ENCODE measurements around the gene ZNF546.
"Not testable (repeated sequence)": the region's sequence is repeated elsewhere in the genome, so short reads cannot be mapped to it uniquely, and the experiment has no call there.

The ZNF546 gene

DNA sequence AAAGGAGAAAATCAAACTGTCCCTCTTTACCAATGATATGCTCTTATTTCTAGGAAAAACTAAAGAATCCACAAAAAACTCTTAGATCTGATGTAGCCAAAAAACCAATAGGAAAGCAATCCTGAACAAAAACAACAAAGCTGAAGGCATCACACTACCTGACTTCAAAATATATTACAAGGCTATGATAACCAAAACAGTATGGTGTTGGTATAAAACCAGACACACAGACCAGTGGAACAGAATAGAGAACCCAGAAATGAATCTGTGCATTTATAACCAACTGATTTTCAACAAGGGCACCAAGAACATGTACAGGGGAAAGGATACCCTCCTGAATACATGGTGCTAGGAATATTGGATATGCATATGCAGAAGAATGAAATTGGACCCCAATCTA lies 9.7 kb upstream of the ZNF546 start:
- DNase-seq = no peak

DNA sequence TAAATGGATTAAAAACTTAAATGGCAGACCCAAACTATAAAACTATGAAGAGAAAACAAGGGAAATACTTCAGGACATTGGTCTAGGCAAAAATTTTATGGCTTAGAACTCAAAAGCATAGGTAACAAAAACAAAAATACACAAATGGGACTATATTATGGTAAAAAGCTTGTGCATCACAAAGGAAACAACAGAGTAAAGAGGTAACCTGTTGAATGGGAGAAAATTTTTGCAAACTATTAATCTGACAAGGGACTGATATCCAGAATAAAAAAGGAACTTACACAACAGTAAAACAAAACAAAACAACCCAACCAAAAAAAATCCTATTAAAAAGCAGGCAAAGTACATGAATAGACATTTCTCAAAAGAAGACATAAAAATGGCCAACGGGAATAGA lies 9.3 kb upstream of the ZNF546 start:
- no peak for DNase-seq

DNA sequence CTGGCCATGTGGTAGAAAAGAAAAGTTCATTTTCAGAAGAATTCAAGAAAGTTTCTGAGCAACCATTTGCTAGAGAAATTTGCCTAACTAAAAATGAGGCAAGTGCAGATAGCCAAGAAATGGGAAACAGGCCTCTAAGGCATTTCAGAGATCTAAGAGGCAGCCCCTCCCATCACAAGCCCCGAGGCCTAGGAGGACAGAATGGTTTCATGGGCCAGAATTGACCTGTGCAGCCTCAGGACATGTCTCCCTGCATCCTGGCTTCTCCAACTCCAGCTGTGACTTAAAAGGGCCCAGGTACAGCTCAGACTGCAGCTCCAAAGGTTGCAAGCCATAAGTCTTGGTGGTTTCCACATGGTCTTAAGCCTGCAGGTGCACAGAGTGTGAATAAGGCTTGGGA lies 3.3 kb upstream of the ZNF546 start:
- no peak for DNase-seq

DNA sequence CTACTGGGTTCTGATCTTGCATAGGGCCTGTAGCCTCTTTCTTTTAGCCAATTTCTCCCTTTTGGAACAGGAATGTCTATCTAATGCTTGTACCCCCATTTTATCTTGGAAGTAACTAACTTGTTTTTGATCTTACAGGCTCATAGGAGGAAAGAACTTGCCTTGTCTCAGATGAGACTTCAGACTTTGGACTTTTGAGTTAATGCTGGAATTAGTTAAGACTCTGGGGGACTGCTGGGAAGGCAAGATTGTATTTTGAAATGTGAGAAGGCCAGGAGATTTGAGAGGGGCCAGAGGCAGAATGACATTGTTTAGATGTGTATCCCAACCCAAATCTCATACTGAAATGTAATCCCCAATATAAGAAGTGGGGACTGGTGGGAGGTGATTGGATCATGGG lies 2.5 kb upstream of the ZNF546 start:
- no peak for DNase-seq

DNA sequence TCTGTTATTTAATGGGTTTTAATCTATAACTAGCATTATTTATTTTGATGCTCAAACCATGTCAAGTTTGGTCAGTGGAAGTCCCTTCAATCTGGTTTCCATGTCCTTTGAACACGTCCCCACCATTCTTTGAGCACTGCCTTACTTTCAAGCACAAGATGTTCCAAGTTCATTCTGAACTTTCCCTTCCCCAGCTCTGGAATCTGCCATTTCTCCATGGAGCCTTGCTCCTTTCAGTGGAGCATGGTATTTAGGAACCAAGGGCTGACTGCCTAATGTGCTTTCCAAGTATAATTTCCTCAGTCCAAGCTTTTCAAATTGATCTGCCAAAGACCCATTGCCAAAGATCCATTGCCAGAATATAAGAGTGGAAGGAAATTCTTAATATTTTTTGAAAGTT lies 1.1 kb upstream of the ZNF546 start:
- DNase-seq = no peak

DNA sequence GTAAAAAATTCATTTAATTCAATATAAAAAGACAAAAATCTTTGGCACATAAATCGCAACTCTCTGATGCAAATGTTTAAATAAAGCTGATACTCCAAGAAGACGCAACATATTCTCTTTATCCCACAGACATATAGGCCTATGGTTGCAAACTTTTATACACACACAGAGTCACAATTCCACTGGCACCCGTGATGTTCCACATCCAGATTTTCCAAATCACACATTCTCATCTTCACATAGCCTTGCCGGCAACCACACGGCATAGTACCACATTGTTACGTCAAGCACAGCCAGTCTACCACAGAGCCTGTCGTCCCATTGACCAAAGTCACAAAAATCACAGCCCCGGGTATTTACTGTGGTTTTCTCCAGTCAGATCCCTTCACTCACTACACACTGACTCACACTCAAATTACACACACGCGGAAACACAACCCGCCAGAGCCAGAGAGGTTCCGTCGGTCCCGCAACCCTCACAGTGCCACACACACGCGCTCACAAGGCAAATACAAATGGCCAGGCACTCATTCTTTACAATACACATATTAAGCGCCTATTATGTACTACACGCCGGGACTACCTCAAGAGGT lies 546 bp upstream of the ZNF546 start:
- DNase-seq = no peak

DNA sequence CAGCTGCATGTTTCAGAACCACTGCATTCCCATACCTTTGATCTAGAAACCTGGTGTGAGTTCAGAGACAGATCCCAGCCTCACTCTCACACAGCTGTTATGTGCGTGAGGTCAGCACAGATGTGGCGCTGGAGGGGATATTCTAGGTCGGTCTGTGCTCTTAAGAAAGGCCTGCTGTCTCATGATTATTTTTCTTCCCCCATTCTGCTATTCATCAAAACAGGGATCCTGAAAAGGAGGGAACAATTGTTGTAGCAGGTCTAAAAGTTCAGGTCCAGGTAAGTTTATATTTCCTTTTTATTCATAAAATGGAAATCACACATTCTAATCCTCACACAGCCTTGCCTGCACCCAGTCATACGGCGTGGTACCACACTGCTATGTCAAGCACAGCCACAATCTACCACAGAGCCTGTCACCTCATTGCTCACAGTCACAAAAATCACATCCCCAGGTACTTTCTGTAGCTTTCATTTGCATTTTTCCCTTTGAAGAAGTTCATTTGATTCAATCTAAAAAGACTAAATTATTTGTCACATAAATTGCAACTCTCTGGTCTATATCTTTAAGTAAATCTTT lies 867 bp downstream of the ZNF546 start:
- DNase-seq = no peak

DNA sequence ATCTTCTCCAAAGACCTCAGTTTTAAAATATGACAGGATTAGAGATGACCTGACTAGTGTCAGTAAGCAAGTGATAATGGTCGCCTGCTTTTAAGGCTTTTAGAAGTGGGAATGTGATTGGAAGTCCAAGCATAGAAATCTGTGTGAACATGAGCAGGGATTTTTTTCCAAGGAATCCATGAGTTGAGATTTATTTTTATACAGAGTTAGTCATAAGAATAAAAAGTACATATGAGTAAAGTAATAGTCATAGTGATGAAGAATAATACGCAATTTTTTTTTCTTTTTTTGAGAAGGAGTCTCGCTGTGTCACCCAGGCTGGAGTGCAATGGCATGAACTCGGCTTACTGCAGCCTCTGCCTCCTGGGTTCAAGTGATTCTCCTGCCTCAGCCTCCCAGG lies 1.6 kb downstream of the ZNF546 start:
- DNase-seq = no peak

DNA sequence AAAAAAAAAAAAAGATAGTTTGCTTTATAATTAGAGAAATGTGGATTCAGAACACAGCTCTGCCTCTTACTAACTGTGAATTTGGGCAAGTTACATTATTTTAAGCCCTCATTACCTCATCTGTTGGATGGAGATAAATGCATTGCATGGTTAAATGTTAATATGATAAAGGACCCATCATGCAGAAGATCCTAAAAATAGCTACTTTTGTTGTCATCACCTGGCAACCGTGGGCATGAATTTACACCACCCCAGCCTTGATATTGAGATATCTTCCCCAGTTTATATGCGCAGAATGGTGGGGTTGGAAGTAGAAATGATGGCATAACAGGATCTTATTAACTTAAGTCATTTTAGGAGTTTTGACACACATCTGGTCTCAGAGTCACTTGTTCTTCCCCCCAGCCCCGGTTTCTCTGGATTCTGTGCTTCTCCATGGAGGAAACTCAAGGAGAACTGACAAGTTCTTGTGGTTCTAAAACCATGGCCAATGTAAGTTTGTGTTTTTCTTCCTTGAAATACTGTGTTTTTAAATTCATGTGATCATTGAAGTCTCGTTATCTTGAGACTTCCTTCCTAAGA lies 8.9 kb downstream of the ZNF546 start:
- DNase-seq = no peak

DNA sequence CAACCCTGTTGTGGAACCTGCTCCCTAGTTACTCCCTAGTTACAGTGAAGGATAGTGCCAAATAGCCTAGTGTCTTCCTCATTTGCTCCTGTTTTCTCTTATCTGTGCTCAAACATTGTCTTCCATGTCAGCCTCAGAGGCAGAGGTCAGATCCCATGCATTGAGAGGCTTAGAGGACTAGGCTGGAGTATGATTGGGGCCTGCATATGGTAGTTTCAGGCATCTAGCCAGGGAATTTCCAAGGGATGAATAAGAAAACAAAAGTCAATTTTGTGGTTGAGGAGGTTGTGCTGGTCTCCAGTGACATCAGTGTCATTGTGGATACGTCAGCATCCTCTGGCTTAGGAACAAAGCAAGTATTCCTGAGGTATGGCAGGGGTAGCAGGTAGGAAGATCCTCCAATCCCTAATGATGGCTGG lies 9.4 kb downstream of the ZNF546 start:
- no peak for DNase-seq

DNA sequence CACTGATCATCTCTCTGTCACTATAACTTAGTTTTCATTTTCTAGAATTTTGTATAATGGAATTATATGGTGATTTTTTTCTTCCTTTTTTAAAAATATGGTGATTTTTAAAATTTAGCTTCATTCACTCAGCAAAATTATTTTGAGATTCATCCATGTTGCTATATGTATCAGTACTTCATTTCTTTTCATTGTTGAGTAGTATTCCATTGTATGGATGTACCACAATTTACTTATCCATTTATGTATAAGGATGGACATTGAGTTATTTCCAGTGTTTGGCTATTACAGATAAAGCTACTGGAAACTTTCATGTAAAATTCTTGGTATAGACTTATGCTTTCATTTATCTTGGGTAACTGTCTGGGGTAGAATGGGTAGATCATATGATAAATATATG lies 12.8 kb downstream of the ZNF546 start:
- no peak for DNase-seq

DNA sequence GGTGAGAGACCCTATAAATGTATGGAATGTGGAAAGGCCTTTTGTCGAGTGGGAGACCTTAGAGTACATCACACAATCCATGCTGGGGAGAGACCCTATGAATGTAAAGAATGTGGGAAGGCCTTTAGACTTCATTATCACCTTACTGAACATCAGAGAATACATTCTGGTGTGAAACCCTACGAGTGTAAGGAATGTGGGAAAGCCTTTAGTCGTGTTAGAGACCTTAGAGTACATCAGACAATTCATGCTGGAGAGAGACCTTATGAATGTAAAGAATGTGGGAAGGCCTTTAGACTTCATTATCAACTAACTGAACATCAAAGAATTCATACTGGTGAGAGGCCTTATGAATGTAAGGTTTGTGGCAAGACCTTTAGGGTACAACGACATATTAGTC lies 17.1 kb downstream of the ZNF546 start:
- DNase-seq = no peak

DNA sequence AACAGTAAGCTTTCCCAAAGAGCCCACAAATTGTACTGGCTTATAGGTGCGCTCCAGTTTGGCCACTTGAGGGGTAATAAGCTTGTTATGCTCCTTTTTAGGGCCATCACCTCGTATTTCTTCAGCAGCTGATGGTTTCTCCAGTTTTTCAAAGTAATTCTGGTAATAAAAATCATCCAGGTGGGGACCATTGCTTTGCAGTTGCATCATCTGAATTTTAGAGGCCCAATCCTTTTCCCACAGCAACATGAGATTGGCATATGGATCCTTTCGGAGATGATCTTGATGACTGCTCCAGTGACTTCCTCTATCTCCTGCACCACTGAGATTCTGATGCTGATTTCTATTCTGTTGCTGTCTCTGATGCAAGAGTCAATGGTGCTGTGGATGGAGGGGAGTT lies 27.1 kb downstream of the ZNF546 start:
- no peak for DNase-seq

DNA sequence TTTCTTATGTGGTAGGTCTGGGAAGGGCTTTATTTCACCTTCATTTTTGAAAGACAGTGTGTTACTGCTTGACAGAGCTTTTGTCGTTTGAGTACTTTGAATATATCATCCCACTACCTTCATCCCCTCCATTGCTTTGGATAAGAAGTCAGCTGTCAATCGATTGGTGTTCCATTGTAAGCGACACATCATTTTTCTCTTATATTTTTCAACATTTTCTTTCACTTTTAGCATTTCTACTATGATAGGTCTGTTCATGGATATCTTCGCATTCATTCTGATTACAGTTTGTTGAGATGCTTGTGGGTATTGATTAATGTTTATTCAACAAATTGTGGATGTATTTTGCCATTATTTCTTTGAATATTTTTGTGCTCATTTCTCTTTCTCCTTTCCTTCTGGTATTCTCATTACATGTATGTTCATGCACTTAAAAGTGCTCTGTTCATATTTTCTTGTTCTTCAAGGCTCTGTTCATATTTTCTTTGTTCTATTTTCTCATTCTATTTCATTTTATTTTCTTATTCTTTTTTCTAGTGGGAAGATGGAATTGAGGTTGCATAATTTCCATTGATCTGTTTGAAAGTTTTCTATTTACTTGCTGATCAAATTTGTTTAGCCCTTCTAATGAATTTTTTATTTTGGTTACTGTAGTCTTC lies 29.2 kb downstream of the ZNF546 start:
- no peak for DNase-seq

DNA sequence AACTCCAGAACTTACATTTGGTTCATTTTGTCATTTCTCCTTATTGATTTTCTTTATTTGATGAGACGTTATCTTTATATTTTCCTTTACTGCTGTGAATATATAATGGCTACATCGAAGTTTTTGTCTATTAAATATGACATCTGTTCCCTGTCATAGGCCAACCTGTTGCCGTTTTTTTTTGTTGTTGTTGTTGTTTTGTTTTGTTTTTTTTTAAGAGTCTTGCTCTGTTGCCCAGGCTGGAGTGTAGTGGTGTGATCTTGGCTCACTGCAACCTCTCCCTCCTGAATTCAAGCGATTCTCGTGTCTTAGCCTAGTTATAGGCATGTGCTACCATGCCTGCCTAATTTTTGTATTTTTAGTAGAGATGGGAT lies 29.7 kb downstream of the ZNF546 start:
- no peak for DNase-seq

DNA sequence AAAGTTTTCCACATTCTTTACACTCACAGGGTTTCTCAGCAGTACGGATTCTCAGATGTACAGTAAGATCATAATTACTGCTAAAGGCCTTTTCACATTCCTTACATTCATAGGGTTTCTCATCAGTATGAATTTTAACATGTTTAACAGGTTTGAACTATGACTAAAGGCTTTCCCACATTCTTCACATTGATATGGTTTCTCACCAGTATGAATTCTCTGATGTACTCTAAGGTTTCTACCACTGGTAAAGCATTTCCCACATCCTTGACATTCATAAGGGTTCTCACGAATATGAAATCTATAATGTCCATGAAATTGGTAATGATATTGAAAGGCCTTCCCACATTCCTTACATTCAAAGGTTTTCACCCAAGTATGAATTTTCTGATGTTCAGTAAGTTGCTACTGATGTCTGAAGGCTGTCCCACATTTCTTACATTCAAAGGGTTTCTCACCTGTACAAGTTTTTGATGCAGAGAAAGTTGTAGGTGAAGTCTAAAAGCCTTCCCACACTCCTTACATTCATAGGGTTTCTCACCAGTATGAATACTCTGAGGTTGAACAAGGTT lies 37.2 kb downstream of the ZNF546 start:
- DNase-seq = no peak

DNA sequence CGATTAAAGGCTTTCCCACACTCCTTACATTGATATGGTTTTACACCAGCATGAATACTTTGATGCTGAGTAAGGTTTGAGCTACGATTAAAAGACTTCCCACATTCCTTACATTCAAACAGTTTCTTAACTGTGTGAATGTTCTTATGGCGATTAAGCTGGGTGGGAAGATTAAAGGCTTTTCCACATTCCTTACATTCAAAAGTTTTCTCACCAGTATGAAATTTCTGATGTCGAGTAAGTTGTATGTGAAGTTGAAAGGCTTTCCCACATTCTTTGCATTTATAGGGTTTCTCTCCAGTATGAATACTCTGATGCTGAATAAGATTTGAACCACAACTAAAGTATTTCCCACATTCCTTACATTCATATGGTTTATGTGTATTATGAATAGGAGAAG lies 39.1 kb downstream of the ZNF546 start:
- no peak for DNase-seq

DNA sequence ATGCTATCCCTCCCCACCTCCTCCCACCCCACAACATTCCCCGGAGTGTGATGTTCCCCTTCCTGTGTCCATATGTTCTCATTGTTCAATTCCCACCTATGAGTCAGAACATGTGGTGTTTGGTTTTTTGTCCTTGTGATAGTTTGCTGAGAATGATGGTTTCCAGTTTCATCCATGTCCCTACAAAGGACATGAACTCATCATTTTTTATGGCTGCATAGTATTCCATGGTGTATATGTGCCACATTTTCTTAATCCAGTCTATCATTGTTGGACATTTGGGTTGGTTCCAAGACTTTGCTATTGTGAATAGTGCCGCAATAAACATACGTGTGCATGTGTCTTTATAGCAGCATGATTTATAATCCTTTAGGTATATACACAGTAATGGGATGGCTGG lies 41.2 kb downstream of the ZNF546 start:
- DNase-seq = not testable (repeated sequence)

DNA sequence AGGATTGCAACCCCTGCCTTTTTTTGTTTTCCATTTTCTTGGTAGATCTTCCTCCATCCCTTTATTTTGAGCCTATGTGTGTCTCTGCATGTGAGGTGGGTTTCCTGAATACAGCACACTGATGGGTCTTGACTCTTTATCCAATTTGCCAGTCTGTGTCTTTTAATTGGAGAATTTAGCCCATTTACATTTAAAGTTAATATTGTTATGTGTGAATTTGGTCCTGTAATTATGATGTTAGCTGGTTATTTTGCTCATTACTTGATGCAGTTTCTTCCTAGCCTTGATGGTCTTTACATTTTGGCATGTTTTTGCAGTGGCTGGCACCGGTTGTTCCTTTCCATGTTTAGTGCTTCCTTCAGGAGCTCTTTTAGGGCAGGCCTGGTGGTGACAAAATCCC lies 44.9 kb downstream of the ZNF546 start:
- DNase-seq = not testable (repeated sequence)

DNA sequence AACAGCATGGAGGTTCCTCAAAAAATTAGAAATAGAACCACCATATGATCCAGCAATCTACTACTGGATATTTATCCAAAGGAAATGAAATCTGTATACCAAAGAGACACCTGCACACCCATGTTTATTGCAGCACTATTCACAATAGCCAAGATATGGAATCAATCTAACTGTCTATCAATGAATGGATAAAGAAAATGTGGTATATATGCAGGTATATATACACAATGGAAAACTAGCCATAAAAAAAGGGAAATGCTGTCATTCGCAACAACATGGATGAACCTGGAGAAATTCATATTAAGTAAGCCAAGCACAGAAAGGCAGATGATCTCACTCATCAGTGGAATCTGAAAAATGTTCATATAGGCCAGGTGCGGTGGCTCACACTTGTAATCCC lies 56.6 kb downstream of the ZNF546 start:
- no peak for DNase-seq

DNA sequence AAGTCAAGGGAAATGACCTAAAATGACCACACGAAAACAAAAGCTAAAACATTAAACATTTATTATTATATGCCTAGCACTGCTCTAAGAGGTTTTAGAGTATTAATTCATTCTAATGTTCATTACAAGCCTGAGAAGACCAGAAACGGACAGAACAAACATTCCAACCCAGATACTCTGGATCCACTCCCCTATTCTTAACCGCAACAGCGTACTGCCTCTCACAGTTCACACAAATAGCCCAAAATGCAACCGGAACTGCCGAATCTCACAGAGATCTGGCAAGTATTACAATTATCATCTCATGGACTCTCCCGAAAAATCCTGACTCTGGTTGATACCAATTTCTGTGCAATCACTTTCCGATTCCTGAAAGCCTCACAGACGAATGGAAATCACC lies 57.8 kb downstream of the ZNF546 start:
- no peak for DNase-seq

DNA sequence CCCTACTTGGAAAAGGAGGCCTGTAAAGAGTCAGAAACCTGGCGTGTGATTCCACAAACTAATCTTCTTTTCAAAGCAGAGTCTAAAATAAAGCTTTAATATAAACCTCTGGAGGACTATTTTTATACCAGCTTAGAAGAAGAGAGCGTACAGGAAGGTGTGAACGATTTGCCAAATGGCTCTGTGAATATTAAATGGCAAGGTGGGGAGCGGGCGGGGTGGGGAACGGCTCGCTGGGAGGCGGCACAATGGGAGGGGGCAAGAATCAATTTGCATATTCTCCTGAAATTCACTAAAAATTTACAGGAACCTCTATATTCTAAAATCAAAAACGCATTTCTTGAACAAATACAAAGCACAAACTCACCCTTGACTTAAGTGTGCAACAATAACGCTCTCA lies 58.2 kb downstream of the ZNF546 start:
- DNase-seq = no peak

DNA sequence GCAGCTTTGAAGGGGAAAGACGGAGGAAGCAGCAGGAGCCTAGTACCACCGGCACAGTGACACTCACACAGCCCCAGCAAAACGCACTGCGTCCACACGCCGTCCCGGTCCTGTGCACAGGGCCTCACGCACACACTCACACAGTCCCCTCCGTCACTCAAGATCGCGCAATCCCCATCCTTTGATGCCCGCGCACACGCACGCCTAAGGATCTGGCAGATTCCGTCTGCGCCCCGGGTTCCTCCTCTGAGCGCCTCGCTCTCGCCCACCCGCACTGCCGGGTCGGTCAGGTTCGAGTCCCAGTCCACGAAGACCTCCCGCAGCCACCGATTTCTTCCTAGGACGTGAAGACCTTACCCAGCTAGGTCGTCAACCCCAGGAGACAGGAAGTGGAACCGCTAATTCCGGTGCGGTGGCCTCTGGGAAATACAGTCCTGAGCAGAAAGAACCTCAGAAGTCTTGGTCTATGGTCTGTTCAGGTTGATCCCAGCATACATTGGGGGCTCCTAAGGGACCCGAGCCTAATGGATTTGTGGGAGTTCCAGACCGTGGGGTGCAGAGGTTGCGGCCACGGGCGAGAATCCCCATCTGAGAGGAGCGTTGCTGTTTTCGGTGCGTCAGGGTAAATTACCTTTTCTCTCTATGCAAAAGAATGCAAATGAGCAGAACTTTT lies 59.1 kb downstream of the ZNF546 start, which contains the start of gene ZNF780B:
ZNF780B (minus strand) TSS at position 400 of the 673 bp plus-strand sequence. CDS start 5,899 bp downstream, outside the sequence.
- peak; percentile 45 for DNase-seq

Data from NK-92 treated with Interleukin-12 subunit alpha and Interleukin-12 subunit beta, amount 100 ng/mL, for 24 hours (cell line).